Left hindlimb (tissue), 1 donor: Measurements from ENCODE around the gene WDR27.
"Not testable (repeated sequence)": the region's sequence is repeated elsewhere in the genome, so short reads cannot be mapped to it uniquely, and the experiment has no call there.

Source experiments
- DNase-seq: peaks from one replicate; pipeline ENCODE4 v3.0.0-alpha.2; 2018

WDR27 gene

GRCh38 chr6:169660751-169661390 lies 41.0 kb downstream of the WDR27 start:
- no peak for DNase-seq

GRCh38 chr6:169659820-169660610 lies 41.8 kb downstream of the WDR27 start:
- DNase-seq, result no peak

- no peak for DNase-seq
These were observed 44.6 kb downstream of the WDR27 start for GRCh38 chr6:169657284-169657610.

- DNase-seq, result no peak
These were observed 45.1 kb downstream of the WDR27 start for GRCh38 chr6:169656546-169657283.

GRCh38 chr6:169654598-169655391 lies 47.0 kb downstream of the WDR27 start:
- DNase-seq, result peak; percentile 84

- DNase-seq, result no peak
These were observed 48.1 kb downstream of the WDR27 start for GRCh38 chr6:169653691-169654090.

GRCh38 chr6:169652896-169653295 lies 48.9 kb downstream of the WDR27 start:
- no peak for DNase-seq

- DNase-seq, result no peak
These were observed 50.3 kb downstream of the WDR27 start for GRCh38 chr6:169651498-169651897.

GRCh38 chr6:169650959-169651292 lies 50.9 kb downstream of the WDR27 start:
- no peak for DNase-seq

GRCh38 chr6:169650241-169650958 lies 51.4 kb downstream of the WDR27 start:
- no peak for DNase-seq

- DNase-seq, result no peak
These were observed 53.2 kb downstream of the WDR27 start for GRCh38 chr6:169648617-169649016.

- DNase-seq, result no peak
These were observed 53.7 kb downstream of the WDR27 start for GRCh38 chr6:169648092-169648491.

- no peak for DNase-seq
These were observed 54.2 kb downstream of the WDR27 start for GRCh38 chr6:169647637-169648036.

- DNase-seq, result no peak
These were observed 54.8 kb downstream of the WDR27 start for GRCh38 chr6:169646906-169647567.

GRCh38 chr6:169645459-169645858 lies 56.4 kb downstream of the WDR27 start:
- not testable (repeated sequence) for DNase-seq

- no peak for DNase-seq
These were observed 58.3 kb downstream of the WDR27 start for GRCh38 chr6:169643521-169643920.

GRCh38 chr6:169642455-169642854 lies 59.4 kb downstream of the WDR27 start:
- DNase-seq, result no peak

- no peak for DNase-seq
These were observed 60.3 kb downstream of the WDR27 start for GRCh38 chr6:169641461-169642085.

- no peak for DNase-seq
These were observed 60.8 kb downstream of the WDR27 start for GRCh38 chr6:169640983-169641382.

GRCh38 chr6:169640351-169640852 lies 61.4 kb downstream of the WDR27 start:
- DNase-seq, result no peak

GRCh38 chr6:169639653-169640278 lies 62.1 kb downstream of the WDR27 start:
- DNase-seq, result no peak
